Germinal center (tissue), 1 donor: ENCODE measurements around the gene SELENOO.

Experiments used
- DNase-seq: peaks from one replicate; pipeline ENCODE4 v3.0.0; 2012; ENCODE audit warnings: mixed read lengths, low spot score

The SELENOO gene

DNA sequence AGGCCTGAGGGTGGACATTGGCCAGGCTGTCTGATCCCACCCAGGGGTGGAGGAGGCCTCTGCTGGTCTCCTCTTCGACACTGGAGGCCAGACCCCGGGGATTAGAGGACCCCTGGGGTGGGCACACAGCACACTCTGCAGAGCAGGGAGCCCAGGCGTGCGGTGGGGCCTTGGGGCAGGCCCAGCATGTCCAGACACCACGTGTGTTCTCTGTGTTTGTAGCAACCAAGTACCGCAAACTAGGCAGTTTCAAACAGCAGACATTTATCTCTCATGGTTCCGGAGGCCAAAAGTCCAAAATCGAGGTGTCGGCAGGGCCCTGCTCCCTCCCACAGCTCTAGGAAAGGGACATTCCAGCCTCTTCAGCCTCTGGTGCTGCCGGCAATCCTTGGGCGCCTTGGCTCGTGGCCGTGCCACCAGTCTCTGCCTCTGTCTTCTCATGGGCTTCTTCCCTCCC lies 28.8 kb upstream of the SELENOO start:
- DNase-seq: no peak

DNA sequence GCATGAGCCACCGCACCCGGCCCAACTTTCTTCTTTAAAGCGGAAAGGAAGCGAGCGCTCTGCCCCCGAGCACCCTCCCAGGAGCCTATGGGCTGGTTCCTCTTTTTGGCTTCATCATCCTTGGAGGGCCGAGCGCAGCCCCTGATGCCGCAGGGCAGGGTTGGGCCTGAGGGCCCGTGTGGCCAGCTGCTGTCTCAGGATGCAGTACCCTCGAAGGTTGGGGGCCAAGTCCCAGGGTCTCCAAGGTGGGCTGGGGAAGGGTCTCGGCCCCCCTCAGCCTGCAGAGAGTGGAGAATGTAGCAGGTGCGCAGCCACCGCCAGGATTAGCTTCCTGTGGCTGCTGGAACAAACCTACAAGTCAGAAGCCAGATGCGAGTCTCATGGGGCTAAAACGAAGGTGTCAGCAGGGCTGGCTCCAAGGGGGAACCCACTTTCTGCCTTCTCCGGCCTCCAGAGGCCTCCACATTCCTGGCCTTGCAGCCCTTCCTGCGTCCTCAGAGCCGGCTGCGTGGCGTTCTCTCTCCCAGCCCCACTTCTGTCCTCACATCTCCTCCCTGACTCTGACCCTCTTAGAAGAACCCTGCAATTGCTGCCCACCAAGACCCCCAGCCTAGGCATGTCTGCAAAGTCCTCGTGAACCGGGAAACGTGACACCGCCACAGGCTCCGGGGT lies 27.4 kb upstream of the SELENOO start:
- peak; percentile 57 for DNase-seq

DNA sequence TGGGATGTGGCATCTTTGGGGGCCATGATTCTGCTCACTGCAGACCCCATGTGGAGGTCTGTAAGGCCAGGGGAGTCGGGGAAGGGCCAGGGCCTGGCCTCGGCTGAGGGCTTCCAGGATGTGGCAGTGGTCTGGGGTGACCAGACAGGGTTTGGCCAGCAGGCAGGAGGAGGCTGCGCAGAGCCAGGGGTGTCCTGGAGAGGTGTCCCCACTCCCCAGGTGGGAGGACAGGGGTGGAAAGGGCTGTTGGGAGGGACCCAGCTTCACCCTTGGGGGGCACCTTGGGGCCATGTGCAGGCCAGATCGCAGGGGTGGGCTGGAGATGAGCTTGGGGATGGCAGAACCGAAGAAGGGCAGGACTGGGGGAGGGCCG lies 26.8 kb upstream of the SELENOO start:
- no peak for DNase-seq

DNA sequence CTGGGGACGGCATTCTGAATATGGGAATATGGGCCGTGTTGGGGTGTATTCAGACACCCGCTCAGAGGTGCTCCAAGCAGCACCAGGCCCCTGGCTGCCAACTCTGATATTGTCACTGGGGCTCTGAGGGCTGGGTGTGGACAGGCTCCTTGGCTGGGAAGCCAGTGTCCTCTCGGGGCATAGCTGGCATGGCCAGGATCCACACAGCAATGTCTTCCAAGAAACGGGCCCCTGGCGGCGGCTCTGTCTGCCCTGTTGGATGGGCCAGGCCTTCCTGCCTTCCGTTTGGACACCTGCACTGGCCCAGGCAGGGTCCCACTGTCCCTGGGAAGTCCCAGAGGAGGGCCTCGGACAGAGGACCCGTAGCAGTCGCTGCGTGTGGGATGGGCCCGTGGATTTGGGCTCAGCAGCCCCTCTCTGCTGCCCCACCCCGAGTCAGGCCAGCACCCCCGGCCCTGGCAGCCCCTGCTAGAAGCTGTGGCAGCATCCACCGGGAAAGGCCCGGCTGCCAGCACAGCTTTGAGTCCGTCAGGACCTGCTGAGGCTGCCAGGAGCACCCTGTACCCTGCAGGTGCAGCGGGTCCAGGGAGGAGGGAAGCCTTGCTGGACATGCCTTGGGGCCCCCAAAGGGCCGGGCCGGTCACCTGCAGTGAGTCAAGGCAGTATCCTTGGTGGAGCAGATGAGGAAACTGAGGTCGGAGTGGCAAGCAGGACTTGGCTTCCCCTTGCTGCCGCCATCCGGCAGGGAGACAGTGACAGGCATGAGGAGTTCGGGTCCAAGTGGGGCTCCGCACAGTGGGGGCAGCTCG lies 26.2 kb upstream of the SELENOO start:
- no peak for DNase-seq

DNA sequence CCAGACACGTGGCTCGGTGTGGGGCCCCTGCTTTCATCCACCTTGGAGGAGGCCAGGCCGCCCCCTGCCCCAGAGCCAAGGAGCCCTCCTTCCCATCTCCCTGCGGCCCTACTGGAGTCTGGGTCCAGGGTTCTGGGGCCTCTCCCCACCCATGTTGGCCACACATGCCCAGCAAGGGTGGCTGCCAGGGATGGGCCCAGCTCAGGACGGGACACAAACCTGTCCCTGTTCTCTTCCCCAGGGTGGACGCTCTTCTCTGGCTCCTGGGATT lies 25.7 kb upstream of the SELENOO start:
- no peak for DNase-seq

DNA sequence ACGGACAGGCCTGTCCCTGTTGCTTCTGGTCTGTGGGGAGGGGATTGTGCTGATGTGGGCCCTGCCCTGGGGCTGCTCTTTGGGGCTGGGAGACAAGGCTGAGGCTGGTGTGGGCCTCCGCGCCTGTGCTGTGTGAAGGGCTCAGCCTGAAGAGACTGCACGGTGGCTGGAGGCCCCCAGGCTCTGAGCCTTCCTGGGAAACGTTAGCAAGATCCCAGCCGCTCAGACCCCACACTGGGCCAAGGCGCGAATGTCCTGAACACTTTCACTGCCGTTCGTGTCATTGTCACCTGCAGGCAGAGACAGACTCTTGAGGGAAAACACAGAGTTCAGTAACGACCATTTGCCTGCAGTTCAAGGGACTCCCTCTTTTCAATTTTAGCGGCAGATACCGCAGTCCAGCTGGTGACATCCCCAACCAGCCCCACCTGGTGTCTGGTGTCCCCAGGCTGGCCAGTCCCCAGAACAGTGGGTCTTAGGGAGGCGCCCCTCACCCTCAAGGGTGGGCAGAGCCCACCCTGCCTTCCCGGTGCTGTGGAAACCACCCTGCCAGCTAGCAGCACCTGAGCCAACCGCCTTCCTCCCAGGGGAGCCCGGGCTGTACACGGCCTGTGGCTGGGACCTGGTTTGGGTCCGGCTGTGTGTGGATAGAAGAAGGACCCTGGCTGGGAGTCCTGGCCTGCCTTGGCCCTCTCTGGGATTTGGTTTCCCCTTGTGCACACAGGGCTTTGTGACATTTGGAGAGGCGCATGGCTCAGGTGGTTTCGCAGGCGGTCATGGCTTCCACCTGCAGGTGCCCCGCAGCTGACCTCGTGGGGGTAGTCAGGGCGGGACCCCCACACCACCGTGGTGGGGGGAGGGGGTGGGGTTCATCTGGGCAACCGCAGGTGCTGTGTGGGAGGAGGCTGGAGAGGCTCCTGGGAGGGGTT lies 24.6 kb upstream of the SELENOO start:
- DNase-seq: no peak

DNA sequence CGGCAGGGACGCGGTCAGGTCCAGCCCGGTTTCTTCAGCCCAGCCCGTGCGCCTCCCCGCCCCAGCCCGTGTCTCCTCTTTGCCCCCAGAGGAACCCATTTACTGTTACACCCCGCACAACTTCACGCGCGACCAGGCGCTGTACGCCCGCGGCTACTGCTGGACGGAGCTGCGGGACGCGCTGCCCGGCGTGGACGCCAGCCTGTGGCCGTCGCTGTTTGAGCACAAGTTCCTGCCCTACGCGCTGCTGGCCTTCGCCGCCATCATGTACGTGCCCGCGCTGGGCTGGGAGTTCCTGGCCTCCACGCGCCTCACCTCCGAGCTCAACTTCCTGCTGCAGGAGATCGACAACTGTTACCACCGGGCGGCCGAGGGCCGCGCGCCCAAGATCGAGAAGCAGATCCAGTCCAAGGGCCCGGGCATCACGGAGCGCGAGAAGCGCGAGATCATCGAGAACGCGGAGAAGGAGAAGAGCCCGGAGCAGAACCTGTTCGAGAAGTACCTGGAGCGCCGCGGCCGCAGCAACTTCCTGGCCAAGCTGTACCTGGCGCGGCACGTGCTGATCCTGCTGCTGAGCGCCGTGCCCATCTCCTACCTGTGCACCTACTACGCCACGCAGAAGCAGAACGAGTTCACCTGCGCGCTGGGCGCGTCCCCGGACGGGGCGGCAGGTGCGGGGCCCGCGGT lies 23.8 kb upstream of the SELENOO start:
- DNase-seq: no peak

DNA sequence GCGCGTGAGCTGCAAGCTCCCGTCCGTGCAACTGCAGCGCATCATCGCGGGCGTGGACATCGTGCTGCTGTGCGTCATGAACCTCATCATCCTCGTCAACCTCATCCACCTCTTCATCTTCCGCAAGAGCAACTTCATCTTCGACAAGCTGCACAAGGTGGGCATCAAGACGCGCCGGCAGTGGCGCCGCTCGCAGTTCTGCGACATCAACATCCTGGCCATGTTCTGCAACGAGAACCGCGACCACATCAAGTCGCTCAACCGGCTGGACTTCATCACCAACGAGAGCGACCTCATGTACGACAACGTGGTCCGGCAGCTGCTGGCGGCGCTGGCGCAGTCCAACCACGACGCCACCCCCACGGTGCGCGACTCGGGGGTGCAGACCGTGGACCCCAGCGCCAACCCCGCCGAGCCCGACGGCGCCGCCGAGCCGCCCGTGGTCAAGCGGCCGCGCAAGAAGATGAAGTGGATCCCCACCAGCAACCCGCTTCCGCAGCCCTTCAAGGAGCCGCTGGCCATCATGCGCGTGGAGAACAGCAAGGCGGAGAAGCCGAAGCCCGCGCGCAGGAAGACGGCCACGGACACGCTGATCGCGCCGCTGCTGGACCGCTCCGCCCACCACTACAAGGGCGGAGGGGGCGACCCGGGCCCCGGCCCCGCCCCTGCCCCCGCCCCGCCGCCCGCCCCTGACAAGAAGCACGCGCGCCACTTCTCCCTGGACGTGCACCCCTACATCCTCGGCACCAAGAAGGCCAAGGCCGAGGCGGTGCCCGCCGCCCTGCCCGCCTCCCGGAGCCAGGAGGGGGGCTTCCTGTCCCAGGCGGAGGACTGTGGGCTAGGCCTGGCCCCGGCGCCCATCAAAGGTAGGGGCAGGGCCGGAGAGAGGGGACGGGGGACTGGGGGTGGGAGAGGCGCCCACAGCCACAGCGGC lies 23.0 kb upstream of the SELENOO start:
- DNase-seq: no peak

DNA sequence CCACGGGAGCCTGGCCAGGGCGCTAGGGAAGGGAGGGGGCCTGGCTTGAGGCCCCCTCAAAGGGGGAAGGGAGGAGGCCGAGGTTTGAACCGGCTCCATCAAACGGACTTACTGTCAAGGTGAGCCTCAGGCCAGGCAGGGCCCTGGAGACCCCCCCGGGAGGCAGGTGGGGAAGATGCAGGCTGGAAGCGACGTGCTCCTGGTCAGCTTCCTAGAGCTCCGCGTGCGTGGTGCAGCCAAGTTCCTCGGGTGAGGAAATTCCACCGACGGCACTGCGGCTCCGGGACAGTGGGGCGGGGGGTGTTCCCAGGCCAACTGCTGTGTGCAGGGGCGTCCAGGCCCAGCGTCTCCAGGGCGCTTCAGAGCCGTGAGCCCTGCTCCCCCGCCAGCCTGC lies 22.3 kb upstream of the SELENOO start:
- no peak for DNase-seq

DNA sequence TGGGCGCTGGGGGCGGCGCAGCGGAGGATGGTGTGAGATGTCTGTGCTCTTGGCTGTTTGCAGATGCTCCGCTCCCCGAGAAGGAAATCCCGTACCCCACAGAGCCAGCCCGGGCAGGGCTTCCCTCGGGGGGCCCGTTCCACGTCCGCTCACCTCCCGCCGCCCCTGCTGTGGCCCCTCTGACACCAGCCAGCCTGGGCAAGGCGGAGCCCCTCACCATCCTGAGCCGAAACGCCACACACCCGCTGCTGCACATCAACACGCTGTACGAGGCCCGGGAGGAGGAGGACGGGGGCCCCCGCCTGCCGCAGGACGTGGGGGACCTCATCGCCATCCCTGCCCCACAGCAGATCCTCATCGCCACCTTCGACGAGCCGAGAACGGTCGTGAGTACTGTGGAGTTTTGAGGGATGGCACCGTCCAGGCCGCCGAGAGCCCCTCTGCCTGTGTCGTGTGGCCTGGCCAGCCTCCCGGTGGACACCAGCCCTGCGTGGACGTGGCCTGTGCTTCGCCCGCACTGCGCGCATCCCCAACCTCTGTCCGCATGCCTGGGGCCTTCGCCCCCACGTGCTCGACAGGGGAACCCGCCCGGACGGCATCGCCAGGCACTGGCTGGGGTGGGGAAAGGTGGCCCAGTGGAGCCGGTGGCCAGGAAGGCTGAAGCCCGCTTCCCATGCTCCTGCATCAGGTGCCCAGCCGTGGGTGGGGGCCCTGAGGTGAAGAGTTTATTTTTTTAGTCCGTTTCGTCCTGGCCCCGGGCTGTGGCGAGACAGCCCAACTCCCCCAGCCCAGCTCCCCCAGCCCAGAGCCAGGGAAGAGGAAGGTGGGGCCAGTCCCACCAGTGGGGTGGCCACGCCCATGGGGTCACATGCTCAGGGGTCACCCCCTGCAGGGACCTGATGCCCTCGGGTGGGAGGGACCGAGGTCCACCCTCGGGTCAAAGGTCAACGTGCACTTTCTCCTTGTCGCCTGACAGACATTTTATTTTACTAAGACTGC lies 21.6 kb upstream of the SELENOO start:
- no peak for DNase-seq

DNA sequence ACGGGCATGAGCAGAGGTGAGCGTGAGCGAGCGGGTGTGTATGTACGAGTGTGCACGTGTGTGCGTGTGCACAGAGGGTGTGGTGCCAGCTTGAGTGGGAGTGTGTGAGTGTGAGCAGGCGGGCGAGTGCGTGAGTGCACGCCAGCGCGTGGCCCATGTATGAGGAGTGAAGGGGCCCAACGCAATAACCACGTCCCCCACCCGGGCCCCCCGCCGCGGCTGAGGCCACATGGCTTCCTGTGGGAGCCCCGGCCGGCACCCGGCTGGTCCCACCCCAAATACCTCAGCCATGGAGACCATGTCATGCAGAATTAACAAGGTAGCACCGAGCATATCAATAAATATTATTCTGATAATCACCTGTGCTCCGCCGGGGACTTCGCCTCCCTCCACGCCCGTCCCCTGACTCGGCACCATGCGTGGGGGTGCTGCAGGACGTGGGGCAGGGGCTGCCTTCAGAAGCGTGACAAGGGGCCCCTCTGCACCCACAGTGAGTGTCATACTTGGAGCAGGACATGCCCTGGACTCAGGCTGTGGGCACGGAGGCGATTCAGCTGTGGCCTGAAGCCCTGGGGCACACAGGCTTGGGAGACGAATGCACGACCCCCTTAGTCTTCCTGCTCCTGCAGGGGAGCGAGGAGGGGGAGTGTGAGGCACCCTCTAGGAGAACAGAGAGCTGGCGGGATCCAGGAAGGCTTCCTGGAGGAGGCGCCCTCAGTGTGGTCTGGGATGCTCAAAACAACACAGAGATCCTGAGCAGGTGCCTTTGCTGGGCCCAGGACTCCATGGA lies 20.7 kb upstream of the SELENOO start:
- no peak for DNase-seq

DNA sequence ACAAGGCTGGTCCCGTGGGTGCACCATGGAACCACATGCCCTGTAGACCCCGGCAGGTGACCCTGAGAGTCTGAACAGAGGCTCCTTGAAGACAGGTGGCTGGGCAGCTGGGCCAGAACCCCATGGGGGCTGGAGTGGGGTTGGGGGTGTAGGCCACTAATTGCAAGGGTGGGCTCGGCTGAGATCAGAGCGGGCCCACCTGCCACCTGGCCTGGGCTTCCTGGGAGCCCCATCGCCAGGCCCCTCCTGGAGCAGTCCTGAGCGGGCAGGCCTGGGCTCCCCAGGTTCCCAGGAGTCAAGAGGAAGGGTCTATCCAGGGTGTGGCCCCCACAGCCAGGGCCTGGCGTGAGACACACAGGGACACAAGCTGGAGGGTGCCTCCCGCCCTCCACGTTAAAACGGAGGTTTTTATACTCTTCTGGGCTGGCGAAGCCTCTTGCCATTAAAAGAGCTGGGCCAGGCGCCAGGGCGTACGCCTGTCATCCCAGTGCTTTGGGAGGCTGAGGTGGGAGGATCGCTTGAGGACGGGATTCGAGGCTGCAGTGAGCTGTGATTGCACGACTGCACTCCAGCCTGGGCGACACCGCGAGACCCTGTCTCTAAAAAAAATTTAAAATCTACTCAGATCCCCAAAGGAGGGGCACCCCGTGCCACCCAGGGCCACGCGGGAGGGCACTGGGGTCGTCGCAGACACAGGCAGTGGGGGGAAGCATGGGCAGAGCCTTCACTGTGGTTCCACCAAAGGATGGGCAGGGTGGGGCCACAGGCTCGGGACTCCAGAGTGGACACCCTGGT lies 19.9 kb upstream of the SELENOO start:
- DNase-seq: no peak

DNA sequence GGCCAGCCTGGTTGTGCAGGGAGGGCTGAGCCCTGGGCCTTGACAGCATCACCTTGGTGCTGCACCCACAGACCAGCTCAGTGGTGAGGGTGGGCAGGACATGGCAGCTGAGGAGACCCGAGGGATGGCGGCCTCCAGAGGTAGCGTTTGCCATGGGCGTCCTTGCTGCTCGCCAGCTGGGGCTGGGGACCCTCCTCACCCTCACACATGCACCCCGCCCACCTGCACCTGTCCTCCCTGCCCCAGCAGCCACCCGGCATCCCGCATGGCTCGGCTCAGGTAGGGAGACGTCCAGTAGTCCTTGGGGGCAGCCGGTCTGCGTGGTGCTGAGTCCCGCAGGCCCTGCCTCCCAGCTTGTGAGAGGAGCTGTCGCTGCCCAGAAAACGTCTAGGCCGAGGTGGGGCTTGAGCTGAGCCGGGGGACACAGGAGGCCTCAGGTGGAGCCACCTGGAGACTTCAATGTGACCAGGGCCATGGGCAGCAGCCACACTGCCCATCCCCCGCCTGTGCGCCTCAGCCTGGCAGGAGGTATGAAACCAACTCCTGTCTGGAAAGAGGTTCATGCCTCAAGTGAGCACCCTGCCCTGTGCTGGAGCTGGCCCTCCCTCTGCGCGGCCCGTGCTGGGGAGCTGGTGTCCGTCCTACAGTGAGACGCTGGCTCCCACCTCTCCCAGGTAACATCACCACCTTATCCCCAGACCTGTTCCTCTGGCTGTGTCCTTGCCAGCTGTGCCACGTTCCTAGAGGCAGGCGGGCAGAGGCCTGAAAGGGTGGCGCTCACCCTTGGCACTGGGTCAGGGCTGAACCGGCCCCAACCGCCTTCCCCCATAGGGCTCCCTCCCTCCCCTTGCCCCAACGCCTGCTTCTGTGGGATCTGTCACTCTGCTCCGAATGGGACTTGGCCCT lies 18.4 kb upstream of the SELENOO start:
- no peak for DNase-seq

DNA sequence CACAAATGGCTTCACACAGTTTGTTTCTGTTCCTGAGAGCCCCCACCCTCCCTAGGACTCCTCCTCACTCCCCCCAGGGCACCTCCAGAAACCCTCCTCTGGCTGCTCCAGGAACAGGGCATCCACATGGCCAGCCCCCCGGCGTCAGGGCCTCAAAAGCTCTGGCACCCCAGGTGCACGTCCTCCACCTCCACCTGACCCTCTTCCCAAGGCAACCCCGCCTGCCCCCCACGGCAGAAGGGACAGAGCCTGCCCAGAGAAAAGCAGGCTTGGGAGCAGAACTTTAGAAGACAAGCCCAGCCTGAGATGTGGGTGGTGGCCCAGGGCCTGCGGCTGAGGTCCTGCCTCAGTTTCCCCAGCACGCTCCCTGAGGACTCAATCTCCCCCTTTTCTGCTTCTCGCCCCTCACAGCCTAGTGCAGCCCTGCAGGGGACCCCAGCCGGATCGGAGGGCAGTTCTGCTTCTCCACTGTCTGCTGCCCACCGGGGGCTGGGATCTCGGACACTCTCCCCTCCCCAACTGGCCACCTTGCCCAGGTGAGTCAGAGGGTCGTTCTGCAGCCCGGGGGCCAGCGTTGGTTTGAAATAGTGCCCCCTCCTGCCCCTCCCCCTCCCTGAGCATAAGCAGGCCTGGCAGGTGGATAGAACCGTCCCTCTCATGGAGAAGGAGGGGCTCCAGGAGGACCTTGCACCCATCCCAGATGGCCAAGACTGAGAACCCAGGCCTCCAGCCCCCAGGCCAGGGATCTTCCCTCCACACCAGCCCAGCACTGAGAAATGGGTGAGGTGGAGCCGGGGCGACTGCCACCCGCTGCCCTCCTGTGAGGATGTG lies 17.5 kb upstream of the SELENOO start:
- no peak for DNase-seq

DNA sequence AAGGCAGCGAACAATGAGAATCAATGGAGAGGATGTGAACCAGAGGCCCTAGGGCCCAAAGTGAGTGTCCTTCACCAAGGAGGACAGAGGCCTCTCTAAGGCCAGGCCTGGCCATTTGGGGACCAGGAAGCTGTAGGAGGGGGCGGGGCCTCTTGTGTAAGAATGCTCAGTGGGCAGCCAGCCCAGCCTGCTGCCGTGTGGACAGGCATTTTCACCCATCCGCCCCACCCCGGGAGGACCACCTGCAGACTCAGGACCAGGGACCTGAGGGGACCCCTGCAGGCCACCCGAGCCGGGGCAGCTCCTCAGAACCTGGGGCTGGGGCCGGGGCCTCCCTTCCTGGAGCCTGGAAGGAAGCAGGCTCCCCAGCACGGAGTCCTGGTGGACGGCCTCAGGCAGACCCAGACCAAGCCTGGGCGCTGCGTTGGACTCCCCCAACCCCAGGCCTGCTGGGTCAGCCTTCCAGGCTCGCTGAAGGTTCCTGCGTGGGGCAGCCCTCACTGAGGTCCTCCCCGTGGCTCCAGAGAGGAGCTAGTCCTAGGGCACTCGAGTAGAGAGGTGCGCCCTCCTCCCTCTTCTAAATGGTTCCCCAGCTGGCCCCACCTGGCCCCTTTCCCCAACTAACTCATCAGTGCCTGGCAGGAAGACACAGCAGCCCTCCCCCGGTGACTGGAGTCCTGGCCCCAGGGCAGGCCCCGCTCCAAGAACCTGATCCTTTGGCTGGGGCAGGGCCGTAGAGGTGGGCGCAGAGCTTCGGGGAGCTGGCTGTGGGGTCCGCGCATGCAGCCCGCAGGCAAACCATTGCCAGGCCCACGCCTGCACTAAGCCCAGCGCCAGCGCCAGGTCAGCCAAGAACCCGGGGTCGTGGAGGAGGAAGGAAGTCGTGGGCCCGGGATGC lies 16.6 kb upstream of the SELENOO start:
- no peak for DNase-seq
